ENCODE data around the gene MPPED1. TPM values are rescaled to one million over a fixed set of nuclear protein-coding genes. Genes with fewer than 3 reads are reported as not detected.

MPPED1 gene
- total RNA-seq, 1 experiment from 2014 or later: not detected

GRCh38 chr22:43475549-43476076 lies 63.8 kb downstream of the MPPED1 start:
- Histone ChIP-seq H3K4me3 (ENCODE audit: low read depth, low read length, poor library complexity, severe bottlenecking) (no peak overlapping the region), H3K27ac (ENCODE audit: low read depth, low read length, poor library complexity, severe bottlenecking) (no peak overlapping the region), H3K4me1 (ENCODE audit: insufficient read depth, low read length, poor library complexity, severe bottlenecking) (no peaks in the 10 kb centered on the region), H3K9me3 (ENCODE audit: low read depth, low read length, poor library complexity, severe bottlenecking) (no peaks in the 10 kb centered on the region), H3K36me3 (ENCODE audit: insufficient read depth, low read length, poor library complexity, severe bottlenecking) (no peaks in the 10 kb centered on the region), H3K27me3 (replicated peaks; ENCODE audit: insufficient read depth, low read depth, low read length, poor library complexity) (peaks cover 4% of the 10 kb centered on the region)
- no TSS peak for BruUV-seq (replicated peaks)
- intact Hi-C loops (cut with micrococcal nuclease; ENCODE audit: unreplicated experiment): no loop called here
- no peak for TF ChIP-seq CTCF (conservative IDR thresholded peaks at IDR 0.05; ENCODE audit: low read depth, low read length)
- no peak for TF ChIP-seq EZH2 (IDR thresholded peaks at IDR 0.05; ENCODE audit: borderline replicate concordance, low read depth, low read length, poor library complexity, severe bottlenecking)
- ChIA-PET POLR2A (ENCODE audit: low non-redundant PET) (no interaction called here), CTCF (no interaction called here)
- DNase-seq (ENCODE audit: low spot score): no peak

DNA sequence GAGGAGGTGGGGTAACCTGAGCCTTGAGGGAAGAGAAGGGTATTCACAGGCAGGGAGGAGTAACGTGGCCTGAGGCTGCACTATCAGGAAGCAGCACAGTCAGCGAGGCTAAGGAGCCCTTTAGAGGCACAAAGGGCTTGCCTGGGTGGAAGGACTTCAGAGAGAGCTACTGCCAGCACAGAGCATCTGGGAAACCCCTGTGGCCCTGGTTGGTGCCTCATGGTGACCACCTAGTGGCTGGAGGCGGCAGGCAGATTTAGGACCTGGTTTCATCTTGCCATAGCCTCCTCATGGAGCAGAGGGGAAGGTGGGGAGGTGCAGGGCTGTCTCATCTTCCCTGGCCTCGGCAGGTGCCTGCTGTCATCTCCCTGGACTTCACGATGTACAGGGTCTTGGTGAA lies 64.5 kb downstream of the MPPED1 start:
- Histone ChIP-seq H3K36me3 (ENCODE audit: insufficient read depth, low read length, poor library complexity, severe bottlenecking) (no peaks in the 10 kb centered on the region), H3K4me3 (ENCODE audit: low read depth, low read length, poor library complexity, severe bottlenecking) (no peak overlapping the region), H3K4me1 (ENCODE audit: insufficient read depth, low read length, poor library complexity, severe bottlenecking) (no peaks in the 10 kb centered on the region), H3K9me3 (ENCODE audit: low read depth, low read length, poor library complexity, severe bottlenecking) (no peaks in the 10 kb centered on the region), H3K27me3 (replicated peaks; ENCODE audit: insufficient read depth, low read depth, low read length, poor library complexity) (peaks cover 4% of the 10 kb centered on the region), H3K27ac (ENCODE audit: low read depth, low read length, poor library complexity, severe bottlenecking) (no peak overlapping the region)
- DNase-seq (ENCODE audit: low spot score): no peak
- intact Hi-C loops (cut with micrococcal nuclease; ENCODE audit: unreplicated experiment): no loop called here
- TF ChIP-seq CTCF (conservative IDR thresholded peaks at IDR 0.05; ENCODE audit: low read depth, low read length) (no peak), EZH2 (IDR thresholded peaks at IDR 0.05; ENCODE audit: borderline replicate concordance, low read depth, low read length, poor library complexity, severe bottlenecking) (no peak)
- POLR2A ChIA-PET (ENCODE audit: low non-redundant PET): no interaction called here
- BruUV-seq (replicated peaks): no TSS peak
- CTCF ChIA-PET: no interaction called here

DNA sequence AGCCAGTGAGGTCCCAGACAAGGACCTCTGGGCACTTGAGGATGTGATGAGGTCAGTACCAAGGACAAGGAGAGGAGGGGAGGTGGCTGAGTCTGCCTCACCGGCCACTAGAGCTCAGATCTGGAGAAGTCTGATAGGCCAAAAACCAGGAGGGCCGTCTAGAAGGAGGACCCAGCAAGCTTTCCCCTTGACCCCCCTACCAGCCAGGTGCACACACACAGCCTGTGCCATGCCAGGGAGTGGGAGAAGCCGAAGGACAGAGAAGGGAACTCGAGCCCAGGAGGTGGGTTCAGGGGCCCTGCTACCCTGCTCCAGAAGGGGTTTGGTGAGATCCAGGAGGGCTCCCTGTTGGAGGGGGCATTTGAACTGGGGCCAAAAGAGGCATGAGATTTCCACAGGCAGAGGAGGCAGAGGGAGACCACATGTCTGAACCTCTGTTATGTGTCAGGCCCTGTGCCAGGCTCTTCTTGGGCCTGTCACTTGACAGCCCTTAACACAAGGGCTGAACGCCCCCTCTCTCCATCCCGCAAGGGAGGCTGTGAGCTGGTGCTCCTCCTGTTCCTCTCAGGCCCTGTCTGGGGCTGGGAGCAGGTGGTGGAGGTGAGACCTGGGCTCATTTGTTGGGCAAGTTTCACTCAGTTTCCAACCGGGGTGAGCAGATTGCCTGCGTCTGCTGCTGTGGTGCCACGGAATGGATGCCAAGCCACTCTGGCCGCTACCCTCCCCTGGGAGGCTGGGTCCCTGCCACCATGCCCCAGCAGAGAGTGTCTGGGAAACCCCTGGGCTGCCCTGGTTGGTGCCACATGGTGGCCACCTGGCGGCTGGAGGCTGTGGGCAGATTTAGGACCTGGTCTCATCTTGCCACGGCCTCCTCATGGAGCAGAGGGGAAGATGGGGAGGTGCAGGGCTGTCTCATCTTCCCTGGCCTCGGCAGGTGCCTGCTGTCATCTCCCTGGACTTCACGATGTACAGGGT lies 65.2 kb downstream of the MPPED1 start:
- intact Hi-C loops (cut with micrococcal nuclease; ENCODE audit: unreplicated experiment): no loop called here
- Histone ChIP-seq H3K9me3 (ENCODE audit: low read depth, low read length, poor library complexity, severe bottlenecking) (no peaks in the 10 kb centered on the region), H3K27me3 (replicated peaks; ENCODE audit: insufficient read depth, low read depth, low read length, poor library complexity) (peaks cover 4% of the 10 kb centered on the region), H3K36me3 (ENCODE audit: insufficient read depth, low read length, poor library complexity, severe bottlenecking) (no peaks in the 10 kb centered on the region), H3K4me1 (ENCODE audit: insufficient read depth, low read length, poor library complexity, severe bottlenecking) (no peaks in the 10 kb centered on the region), H3K4me3 (ENCODE audit: low read depth, low read length, poor library complexity, severe bottlenecking) (no peak overlapping the region), H3K27ac (ENCODE audit: low read depth, low read length, poor library complexity, severe bottlenecking) (no peak overlapping the region)
- no TSS peak for BruUV-seq (replicated peaks)
- TF ChIP-seq CTCF (conservative IDR thresholded peaks at IDR 0.05; ENCODE audit: low read depth, low read length): no peak
- no peak for TF ChIP-seq EZH2 (IDR thresholded peaks at IDR 0.05; ENCODE audit: borderline replicate concordance, low read depth, low read length, poor library complexity, severe bottlenecking)
- POLR2A ChIA-PET (ENCODE audit: low non-redundant PET): no interaction called here
- no peak for DNase-seq (ENCODE audit: low spot score)
- CTCF ChIA-PET: no interaction called here

Data from A673 (cell line).